Keratinocyte (primary cell): ENCODE data around the gene ZC3H12D. TPM values are rescaled to one million over a fixed set of nuclear protein-coding genes. Genes with fewer than 3 reads are reported as not detected.

Experiments
- DNase-seq: peaks from one replicate; pipeline ENCODE4 v3.0.0-alpha.2; 2011; ENCODE audit warnings: low read depth, missing footprints, low spot score
- FAIRE-seq: peaks from 2 replicates; lab custom pipeline; 2011; peaks lifted over from hg19 to GRCh38; lab: Jason Lieb, UNC
- H2AFZ ChIP-seq: 2 replicates; pipeline ENCODE4 v1.6.0; 2012; ENCODE audit warnings: low read length, control low read depth, inconsistent platforms; ENCODE audit not compliant: control insufficient read depth
- H3K27ac ChIP-seq: 2 replicates; pipeline ENCODE4 v1.5.1; 2011; ENCODE audit warnings: low read length; ENCODE audit not compliant: control insufficient read depth, insufficient read depth
- H3K27me3 ChIP-seq: 3 replicates; pipeline ENCODE4 v1.6.0; 2011; ENCODE audit warnings: low read length; ENCODE audit not compliant: control insufficient read depth, insufficient read depth; ENCODE audit errors: extremely low read depth
- H3K36me3 ChIP-seq, 2 experiments: 2 replicates in 1 of 2; 3 replicates in 1 of 2; pipeline ENCODE4 v1.5.1; 2011; ENCODE audit warnings: low read length in 2 of 2, mild to moderate bottlenecking in 1 of 2; ENCODE audit not compliant: control insufficient read depth in 2 of 2, insufficient read depth in 2 of 2; ENCODE audit errors: extremely low read depth in 1 of 2
- H3K4me1 ChIP-seq: 3 replicates; pipeline ENCODE4 v1.5.1; 2011; ENCODE audit warnings: low read length; ENCODE audit not compliant: control insufficient read depth, insufficient read depth; ENCODE audit errors: extremely low read depth
- H3K4me2 ChIP-seq: 3 replicates; pipeline ENCODE4 v1.6.0; 2011; ENCODE audit warnings: low read depth, low read length; ENCODE audit not compliant: control insufficient read depth, insufficient read depth; ENCODE audit errors: extremely low read depth
- H3K4me3 ChIP-seq, 3 experiments: fragments of 200-600 bp in 1 of 3; sonication (generic) in 1 of 3; 2 replicates in 2 of 3; 3 replicates in 1 of 3; pipeline ENCODE4 v1.5.1; 2011 to 2016; ENCODE audit warnings: low read length in 3 of 3, mild to moderate bottlenecking in 3 of 3, control low read depth in 2 of 3, inconsistent platforms in 1 of 3, low read depth in 1 of 3, mixed read lengths in 1 of 3, mixed run types in 1 of 3, moderate library complexity in 1 of 3; ENCODE audit not compliant: control insufficient read depth in 2 of 3, insufficient read depth in 2 of 3; ENCODE audit errors: extremely low read depth in 1 of 3
- H3K79me2 ChIP-seq: 2 replicates; pipeline ENCODE4 v1.6.0; 2012; ENCODE audit warnings: low read length; ENCODE audit not compliant: control insufficient read depth, insufficient read depth
- H3K9ac ChIP-seq: 3 replicates; pipeline ENCODE4 v1.6.0; 2011; ENCODE audit warnings: low read length; ENCODE audit not compliant: control insufficient read depth, insufficient read depth; ENCODE audit errors: extremely low read depth
- H3K9me1 ChIP-seq: 3 replicates; pipeline ENCODE4 v1.6.0; 2011; ENCODE audit warnings: low read length; ENCODE audit not compliant: control insufficient read depth, insufficient read depth; ENCODE audit errors: extremely low read depth
- H3K9me3 ChIP-seq: 2 replicates; pipeline ENCODE4 v1.5.1; 2012; ENCODE audit warnings: low read depth, low read length; ENCODE audit not compliant: control insufficient read depth
- H4K20me1 ChIP-seq: 3 replicates; pipeline ENCODE4 v1.6.0; 2011; ENCODE audit warnings: low read length; ENCODE audit not compliant: control insufficient read depth, insufficient read depth; ENCODE audit errors: extremely low read depth
- CTCF ChIP-seq, 3 experiments: IDR thresholded peaks in 1 of 3; conservative IDR thresholded peaks in 1 of 3; optimal IDR thresholded peaks in 1 of 3; 2 replicates in 2 of 3; 3 replicates in 1 of 3; pipeline versions ENCODE3 to v1.5.1; 2011; ENCODE audit warnings: low read length in 3 of 3, mild to moderate bottlenecking in 3 of 3, moderate library complexity in 2 of 3, control low read depth in 1 of 3, inconsistent platforms in 1 of 3; ENCODE audit not compliant: insufficient read depth in 2 of 3; ENCODE audit errors: extremely low read depth in 1 of 3
- EZH2 ChIP-seq: IDR thresholded peaks from one replicate; pipeline ENCODE4 v1.6.1; 2012; ENCODE audit warnings: inconsistent platforms, mild to moderate bottlenecking, low read length, moderate library complexity
- dilution Hi-C: fragments of 300-500 bp; cut with MboI; formaldehyde crosslinking; loops from one replicate; pipeline ENCODE4 v1.7.0; 2020; ENCODE audit warnings: low sequenced_read_pairs; ENCODE audit not compliant: extremely low pct_ligation_motif_present
- polyA plus RNA-seq, 5 experiments: library from polyadenylated mRNA; depleted of rRNA in 3 of 5; stranded (reverse) in 3 of 5; stranded (forward) in 1 of 5; unstranded in 1 of 5; fragments of >200 nt; gene quantifications; 1 replicate in 1 of 5; 2 replicates in 3 of 5; 3 replicates in 1 of 5; pipeline versions ENCODE4 v1.2.1 to v1.2.3, GENCODE V29; 2011 to 2012; ENCODE audit warnings: missing spikeins in 2 of 5, low read depth in 1 of 5, low replicate concordance in 1 of 5

Gene ZC3H12D
- polyA plus RNA-seq, 1 donor (not counting 4 experiments of a cell fraction or from before 2014, with no cell fraction given) = 0.04 TPM

DNA sequence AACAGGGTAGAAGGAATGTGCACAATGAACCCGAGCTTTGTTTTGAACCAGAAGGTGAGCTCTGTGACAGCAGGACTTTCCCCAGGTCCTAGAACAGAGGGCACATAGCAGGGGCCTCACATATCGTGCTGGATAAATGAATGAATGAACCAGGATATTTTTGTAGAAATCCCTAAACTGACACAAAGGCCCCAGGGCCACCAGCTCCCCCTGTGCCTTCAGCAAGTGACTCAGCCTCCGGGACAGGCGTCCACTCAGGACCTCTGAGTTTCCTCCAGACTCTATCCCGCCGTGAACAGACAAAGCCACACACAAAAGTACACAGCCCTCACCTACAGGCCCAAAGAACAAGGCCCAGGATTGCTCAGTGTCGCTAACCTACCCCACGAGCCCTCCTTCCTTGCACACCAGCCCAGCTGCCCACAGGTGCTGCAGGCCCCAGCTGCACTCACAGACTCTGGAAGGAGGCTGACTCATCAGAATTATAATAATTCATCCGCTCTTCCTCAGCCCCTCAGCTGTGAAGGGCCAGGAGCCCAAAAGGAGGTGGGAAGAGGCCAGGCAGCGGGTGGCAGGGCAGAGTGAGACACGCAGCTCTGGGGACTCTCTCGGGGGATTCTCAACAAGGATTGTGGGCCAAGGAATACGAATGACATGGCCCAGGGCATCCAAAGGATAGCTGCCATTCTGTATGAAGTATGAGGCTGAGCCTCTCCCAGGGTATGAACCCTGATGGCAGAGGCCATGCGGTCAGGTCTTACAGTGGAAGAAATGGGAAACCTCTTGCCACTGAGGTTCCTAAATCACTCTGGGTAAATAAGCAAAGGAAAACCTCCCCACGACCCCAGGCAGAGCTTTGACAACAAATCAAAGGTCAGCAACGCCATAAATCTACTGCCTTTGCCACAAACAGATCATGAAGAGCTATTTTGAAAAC lies 43.8 kb downstream of the ZC3H12D start:
- Histone ChIP-seq H3K36me3 (no peaks in the 10 kb centered on the region), H3K9ac (no peak overlapping the region), H3K79me2 (no peaks in the 10 kb centered on the region), H2AFZ (no peak overlapping the region), H3K4me3 (no peak overlapping the region), H3K4me2 (no peak overlapping the region), H3K4me1 (no peaks in the 10 kb centered on the region), H3K27ac (no peak overlapping the region), H4K20me1 (no peaks in the 10 kb centered on the region), H3K27me3 (peaks cover 4% of the 10 kb centered on the region), H3K9me1 (no peaks in the 10 kb centered on the region), H3K9me3 (peaks cover 4% of the 10 kb centered on the region)
- DNase-seq (no peak), FAIRE-seq (no peak)
- TF ChIP-seq CTCF (optimal IDR thresholded peaks at IDR 0.05 in 1 of 3, IDR thresholded peaks at IDR 0.05 in 1 of 3, conservative IDR thresholded peaks at IDR 0.05 in 1 of 3; ENCODE audit: extremely low read depth in 1 of 3, insufficient read depth in 2 of 3, low read length in 3 of 3) (no peak), EZH2 (no peak)
- dilution Hi-C loops = no loop called here

DNA sequence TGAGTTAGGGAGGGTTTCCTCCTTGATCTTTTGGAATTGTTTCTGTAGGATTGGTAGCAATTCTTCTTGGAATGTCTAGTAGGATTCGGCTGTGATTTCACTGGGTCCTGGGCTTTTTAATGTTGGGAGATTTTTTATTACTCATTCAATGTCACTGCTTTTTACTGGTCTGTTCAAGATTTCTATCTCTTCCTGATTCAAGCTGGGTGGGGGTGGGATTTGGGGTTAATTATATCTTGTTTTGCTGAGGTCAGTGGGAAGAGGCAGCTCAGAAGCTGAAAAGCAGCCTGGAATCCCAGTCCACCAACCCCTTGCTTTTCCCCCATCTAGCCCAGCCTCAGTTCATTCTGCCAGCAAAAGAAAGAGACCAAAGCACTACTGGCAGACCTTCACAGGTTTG lies 45.2 kb downstream of the ZC3H12D start:
- Histone ChIP-seq H3K27me3 (no peaks in the 10 kb centered on the region), H3K27ac (no peak overlapping the region), H3K9me3 (peaks cover 4% of the 10 kb centered on the region), H3K79me2 (no peaks in the 10 kb centered on the region), H3K9me1 (no peaks in the 10 kb centered on the region), H4K20me1 (no peaks in the 10 kb centered on the region), H2AFZ (no peak overlapping the region), H3K9ac (no peak overlapping the region), H3K4me3 (no peak overlapping the region), H3K36me3 (no peaks in the 10 kb centered on the region), H3K4me2 (no peak overlapping the region), H3K4me1 (no peaks in the 10 kb centered on the region)
- no peak for TF ChIP-seq CTCF (optimal IDR thresholded peaks at IDR 0.05 in 1 of 3, IDR thresholded peaks at IDR 0.05 in 1 of 3, conservative IDR thresholded peaks at IDR 0.05 in 1 of 3; ENCODE audit: extremely low read depth in 1 of 3, insufficient read depth in 2 of 3, low read length in 3 of 3)
- TF ChIP-seq EZH2 = no peak
- FAIRE-seq (no peak), DNase-seq (no peak)
- dilution Hi-C loops = no loop called here
